ENCODE data around the gene GPR141.

GPR141 gene

GRCh38 chr7:37683246-37684120 is at the start of gene GPR141:
TSS of gene GPR141 (plus strand) at chr7:37683766. CDS start at chr7:37740394, 56,628 bp downstream.
- DNase-seq: no peak

GRCh38 chr7:37635346-37635745 is 48.2 kb upstream of the GPR141 start:
- no peak for DNase-seq

GRCh38 chr7:37642028-37642540 is 41.5 kb upstream of the GPR141 start:
- no peak for DNase-seq

GRCh38 chr7:37643876-37644275 is 39.7 kb upstream of the GPR141 start:
- DNase-seq: no peak

- DNase-seq: no peak
Measured at GRCh38 chr7:37645282-37646050, 38.1 kb upstream of the GPR141 start.

- no peak for DNase-seq
Measured at GRCh38 chr7:37656913-37657530, 26.5 kb upstream of the GPR141 start.

GRCh38 chr7:37657816-37658215 is 25.8 kb upstream of the GPR141 start:
- no peak for DNase-seq

GRCh38 chr7:37659971-37660565 is 23.5 kb upstream of the GPR141 start:
- no peak for DNase-seq

GRCh38 chr7:37660614-37661013 is 23.0 kb upstream of the GPR141 start:
- DNase-seq: no peak

- no peak for DNase-seq
Measured at GRCh38 chr7:37663693-37664092, 19.9 kb upstream of the GPR141 start.

GRCh38 chr7:37665352-37666022 is 18.1 kb upstream of the GPR141 start:
- DNase-seq: no peak

- DNase-seq: no peak
Measured at GRCh38 chr7:37666026-37666799, 17.4 kb upstream of the GPR141 start.

- DNase-seq: no peak
Measured at GRCh38 chr7:37669818-37670217, 13.7 kb upstream of the GPR141 start.

- no peak for DNase-seq
Measured at GRCh38 chr7:37670436-37670835, 13.1 kb upstream of the GPR141 start.

GRCh38 chr7:37671876-37672275 is 11.7 kb upstream of the GPR141 start:
- DNase-seq: no peak

GRCh38 chr7:37672926-37673325 is 10.6 kb upstream of the GPR141 start:
- DNase-seq: no peak

GRCh38 chr7:37673523-37673922 is 10.0 kb upstream of the GPR141 start:
- no peak for DNase-seq

GRCh38 chr7:37674531-37674930 is 9.0 kb upstream of the GPR141 start:
- no peak for DNase-seq

- DNase-seq: no peak
Measured at GRCh38 chr7:37675749-37676148, 7.8 kb upstream of the GPR141 start.

- DNase-seq: no peak
Measured at GRCh38 chr7:37684927-37685326, 1.4 kb downstream of the GPR141 start.

- no peak for DNase-seq
Measured at GRCh38 chr7:37686556-37687345, 3.2 kb downstream of the GPR141 start.

Data from stimulated activated CD4-positive, alpha-beta T cell treated with anti-CD3 and anti-CD28 coated beads, Interleukin-1b, Interleukin-23, amount 100 ng/mL, for 48 hours (primary cell).